Upper lobe of right lung (tissue), 1 donor: ENCODE results near the gene OAS1. TPM values are rescaled to one million over a fixed set of nuclear protein-coding genes. Genes with fewer than 3 reads are reported as not detected.

Experiments
- ATAC-seq: fragments of 200-7000 bp; cut with Tn5 transposase; one replicate; pipeline ENCODE4 v1.9.1; 2020; ENCODE audit warnings: mild to moderate bottlenecking, moderate library complexity
- DNase-seq: peaks from one replicate; pipeline ENCODE4 v3.0.0-alpha.2; 2020
- H3K27ac ChIP-seq: fragments of 200-600 bp; one replicate; pipeline ENCODE4 v1.8.0; 2022
- H3K27me3 ChIP-seq: fragments of 200-600 bp; one replicate; pipeline ENCODE4 v1.8.0; 2022; ENCODE audit warnings: mild to moderate bottlenecking
- H3K36me3 ChIP-seq: fragments of 200-600 bp; one replicate; pipeline ENCODE4 v1.8.0; 2022
- H3K4me1 ChIP-seq: fragments of 200-600 bp; one replicate; pipeline ENCODE4 v1.8.0; 2022
- H3K4me3 ChIP-seq: fragments of 200-600 bp; one replicate; pipeline ENCODE4 v1.8.0; 2022; ENCODE audit warnings: mild to moderate bottlenecking
- H3K9me3 ChIP-seq: fragments of 200-600 bp; one replicate; pipeline ENCODE4 v1.8.0; 2022
- intact Hi-C: fragments of 100-400 bp; cut with DNase I; formaldehyde crosslinking; loops from one replicate; pipeline ENCODE4 v1.11.0; 2022
- total RNA-seq: library from RNA; stranded (reverse); fragmentation: NEBNext Ultra II Directional; extraction: Animal tissue kit (Norgen Biotek cat#: 25700); gene quantifications from one replicate; pipeline ENCODE4 v1.2.1, GENCODE V29; 2021
- TF ChIP-seq, protein P1 (sequence below): fragments of 200-600 bp; IDR thresholded peaks from one replicate; pipeline ENCODE4 v1.8.0; 2022; ENCODE audit warnings: antibody characterized with exemption
- donor health status: DM: no; HTN: yes; CAD: no; lungs with severe emphysema.

The OAS1 gene
- total RNA-seq, 1 donor from 2014 or later: 60.0 TPM

DNA sequence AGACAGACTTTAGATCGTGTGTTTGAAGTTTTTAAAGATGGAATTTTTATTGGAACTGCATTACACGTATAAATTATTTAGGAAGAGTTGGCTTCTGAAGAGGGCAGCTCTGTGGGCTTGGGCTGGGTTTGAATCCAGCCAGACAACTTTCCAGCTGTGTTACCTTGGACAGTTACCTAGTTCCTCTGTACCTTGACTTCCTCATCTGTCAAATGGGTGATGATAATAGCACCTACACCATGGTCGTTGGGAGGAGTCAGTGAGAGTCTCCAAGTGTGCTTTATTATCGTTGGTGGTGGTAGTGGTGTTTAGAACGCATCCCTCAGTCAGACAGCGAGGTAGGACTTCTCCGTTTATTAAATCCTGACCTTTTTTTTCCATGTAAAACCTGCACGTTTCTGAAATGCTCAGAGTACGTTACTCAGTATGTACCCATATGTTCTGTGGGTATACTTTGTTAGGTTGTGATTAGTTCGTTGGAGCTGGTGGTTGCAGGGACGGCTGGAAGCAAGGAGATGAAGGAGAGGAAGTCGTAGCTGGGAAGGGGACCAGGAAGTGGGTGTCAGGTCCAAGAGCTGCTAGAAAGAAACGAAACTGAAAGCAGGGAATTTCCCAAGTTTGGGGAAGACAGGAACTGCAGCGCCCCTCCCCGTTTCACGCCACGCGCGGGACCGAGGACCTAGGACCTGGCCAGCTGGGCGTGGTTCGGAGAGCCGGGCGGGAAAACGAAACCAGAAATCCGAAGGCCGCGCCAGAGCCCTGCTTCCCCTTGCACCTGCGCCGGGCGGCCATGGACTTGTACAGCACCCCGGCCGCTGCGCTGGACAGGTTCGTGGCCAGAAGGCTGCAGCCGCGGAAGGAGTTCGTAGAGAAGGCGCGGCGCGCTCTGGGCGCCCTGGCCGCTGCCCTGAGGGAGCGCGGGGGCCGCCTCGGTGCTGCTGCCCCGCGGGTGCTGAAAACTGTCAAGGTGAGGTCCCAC is 31.3 kb downstream of the OAS1 start, which contains the start of gene OAS3:
Gene OAS3 (plus strand): TSS at position 734 of the 979 bp plus-strand sequence. CDS start 57 bp downstream, at position 791.
- Histone ChIP-seq H3K4me3 (peak within 1 kb of the TSS; percentile 88), H3K27ac (peak within 1 kb of the TSS; percentile 82), H3K9me3 (no peaks in the 10 kb centered on the region), H3K27me3 (no peaks in the 10 kb centered on the region), H3K36me3 (peaks cover 12% of the 10 kb centered on the region), H3K4me1 (peaks cover 13% of the 10 kb centered on the region)
- TF ChIP-seq, protein P1, sequence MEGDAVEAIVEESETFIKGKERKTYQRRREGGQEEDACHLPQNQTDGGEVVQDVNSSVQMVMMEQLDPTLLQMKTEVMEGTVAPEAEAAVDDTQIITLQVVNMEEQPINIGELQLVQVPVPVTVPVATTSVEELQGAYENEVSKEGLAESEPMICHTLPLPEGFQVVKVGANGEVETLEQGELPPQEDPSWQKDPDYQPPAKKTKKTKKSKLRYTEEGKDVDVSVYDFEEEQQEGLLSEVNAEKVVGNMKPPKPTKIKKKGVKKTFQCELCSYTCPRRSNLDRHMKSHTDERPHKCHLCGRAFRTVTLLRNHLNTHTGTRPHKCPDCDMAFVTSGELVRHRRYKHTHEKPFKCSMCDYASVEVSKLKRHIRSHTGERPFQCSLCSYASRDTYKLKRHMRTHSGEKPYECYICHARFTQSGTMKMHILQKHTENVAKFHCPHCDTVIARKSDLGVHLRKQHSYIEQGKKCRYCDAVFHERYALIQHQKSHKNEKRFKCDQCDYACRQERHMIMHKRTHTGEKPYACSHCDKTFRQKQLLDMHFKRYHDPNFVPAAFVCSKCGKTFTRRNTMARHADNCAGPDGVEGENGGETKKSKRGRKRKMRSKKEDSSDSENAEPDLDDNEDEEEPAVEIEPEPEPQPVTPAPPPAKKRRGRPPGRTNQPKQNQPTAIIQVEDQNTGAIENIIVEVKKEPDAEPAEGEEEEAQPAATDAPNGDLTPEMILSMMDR: no peak
- intact Hi-C loops: no loop called here
- DNase-seq: peak; percentile 96
- ATAC-seq: peak; percentile 95

DNA sequence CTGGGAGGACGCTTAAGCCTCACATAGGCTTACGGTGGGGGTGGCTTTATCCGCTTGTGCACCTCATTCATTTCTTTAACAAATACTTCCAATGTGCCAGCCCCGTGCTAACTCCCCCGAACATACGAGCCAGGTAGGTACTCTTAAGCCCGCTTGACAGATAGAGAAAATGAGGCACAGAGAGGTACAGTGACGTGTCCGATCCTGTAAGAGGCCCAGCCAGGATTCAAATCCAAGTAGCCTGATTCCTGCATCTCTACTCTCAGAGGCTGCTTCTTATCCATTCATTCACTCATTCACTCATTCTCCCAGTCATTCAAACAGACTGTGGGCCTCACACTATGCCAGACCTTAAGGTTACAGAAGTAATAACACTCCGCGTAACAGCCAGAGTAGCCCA is 32.0 kb downstream of the OAS1 start:
- TF ChIP-seq, protein P1: no peak
- H3K36me3 ChIP-seq: peaks cover 19% of the 10 kb centered on the region
- intact Hi-C loops: no loop called here
- peak overlapping the region; percentile 88 for H3K4me3 ChIP-seq
- H3K27me3 ChIP-seq: no peaks in the 10 kb centered on the region
- no peaks in the 10 kb centered on the region for H3K9me3 ChIP-seq
- H3K27ac ChIP-seq: peak overlapping the region; percentile 82
- peaks cover 13% of the 10 kb centered on the region for H3K4me1 ChIP-seq
- DNase-seq: no peak
- ATAC-seq: no peak

DNA sequence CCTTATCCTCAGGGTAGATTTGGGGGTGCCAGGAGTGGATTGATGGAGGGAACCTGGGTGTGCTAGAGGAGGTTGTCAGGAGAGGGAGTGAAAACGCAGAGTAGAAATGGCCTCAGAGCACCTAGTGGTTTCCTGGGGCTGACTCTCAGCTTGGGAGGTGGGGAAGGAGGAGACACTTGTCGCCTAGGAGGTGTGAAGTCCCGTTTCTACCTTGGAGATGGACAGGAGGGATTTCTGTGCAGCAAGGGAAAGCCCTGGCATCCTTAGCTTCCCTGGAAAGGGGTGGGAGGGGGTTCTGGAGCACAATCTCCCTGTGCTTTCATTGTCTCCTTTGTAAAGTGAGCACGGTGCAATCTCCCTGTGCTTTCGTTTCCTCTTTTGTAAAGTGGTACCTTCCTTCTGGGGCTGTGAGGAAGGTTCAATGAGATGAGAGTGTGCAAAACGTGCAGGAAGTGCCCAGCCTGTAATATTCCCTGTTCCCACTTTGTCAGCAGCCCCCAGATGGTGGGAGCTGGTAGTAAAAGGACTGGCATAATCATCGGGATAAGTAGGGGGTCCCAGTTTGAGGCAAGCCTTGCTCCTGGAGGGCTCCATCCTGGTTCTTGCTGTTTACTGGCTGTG is 33.1 kb downstream of the OAS1 start:
- TF ChIP-seq, protein P1: no peak
- ATAC-seq: no peak
- intact Hi-C loops: no loop called here
- Histone ChIP-seq H3K9me3 (no peaks in the 10 kb centered on the region), H3K27me3 (no peaks in the 10 kb centered on the region), H3K4me1 (peaks cover 13% of the 10 kb centered on the region), H3K36me3 (peaks cover 21% of the 10 kb centered on the region), H3K27ac (no peak overlapping the region), H3K4me3 (peak overlapping the region; percentile 88)
- DNase-seq: no peak

DNA sequence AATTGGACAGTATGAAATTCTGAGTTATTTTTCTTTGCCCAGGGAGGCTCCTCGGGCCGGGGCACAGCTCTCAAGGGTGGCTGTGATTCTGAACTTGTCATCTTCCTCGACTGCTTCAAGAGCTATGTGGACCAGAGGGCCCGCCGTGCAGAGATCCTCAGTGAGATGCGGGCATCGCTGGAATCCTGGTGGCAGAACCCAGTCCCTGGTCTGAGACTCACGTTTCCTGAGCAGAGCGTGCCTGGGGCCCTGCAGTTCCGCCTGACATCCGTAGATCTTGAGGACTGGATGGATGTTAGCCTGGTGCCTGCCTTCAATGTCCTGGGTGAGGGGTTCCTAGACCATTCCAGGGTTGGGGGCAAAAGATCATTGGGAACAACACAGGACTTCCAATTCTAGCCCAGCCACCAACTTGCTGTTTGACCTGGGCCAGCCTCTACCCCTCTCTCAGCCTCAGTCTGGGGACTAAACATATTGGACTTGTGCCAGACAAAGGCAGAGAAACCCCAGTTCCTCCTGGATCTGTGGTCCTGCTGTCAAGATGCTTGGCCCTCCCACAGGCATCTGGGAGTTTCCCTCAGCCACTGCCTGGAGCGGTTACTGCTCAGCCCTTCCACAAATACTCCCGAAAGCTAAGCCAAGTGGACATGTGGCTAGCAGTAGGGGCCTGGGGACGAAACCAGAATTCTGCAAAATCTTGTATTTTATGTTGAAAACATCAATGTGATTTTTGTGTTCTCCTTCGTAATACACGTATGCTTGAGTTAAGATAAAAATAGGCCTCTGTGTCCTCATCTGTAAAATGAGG is 35.0 kb downstream of the OAS1 start:
- Histone ChIP-seq H3K27ac (no peak overlapping the region), H3K4me3 (no peak overlapping the region), H3K9me3 (no peaks in the 10 kb centered on the region), H3K36me3 (peaks cover 31% of the 10 kb centered on the region), H3K27me3 (no peaks in the 10 kb centered on the region), H3K4me1 (peaks cover 13% of the 10 kb centered on the region)
- intact Hi-C loops: no loop called here
- ATAC-seq (no peak), DNase-seq (no peak)
- TF ChIP-seq, protein P1: no peak

DNA sequence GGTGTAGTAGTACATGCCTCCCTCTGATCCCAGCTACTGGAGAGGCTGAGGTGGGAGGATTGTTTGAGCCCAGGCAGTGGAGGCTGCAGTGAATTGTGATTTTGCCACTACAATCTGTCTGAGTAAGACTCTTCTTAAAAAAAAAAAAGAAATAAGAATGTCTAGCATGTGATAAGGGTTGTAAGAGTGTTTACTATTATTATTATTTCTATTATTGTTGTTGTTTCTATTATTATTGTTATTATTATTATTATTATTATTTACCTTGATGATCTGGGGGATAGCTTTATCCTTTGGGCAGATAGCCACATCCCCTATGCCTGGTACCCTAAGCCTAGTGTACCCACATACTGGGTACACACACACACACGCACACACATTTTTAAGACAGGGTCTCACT is 35.8 kb downstream of the OAS1 start:
- Histone ChIP-seq H3K9me3 (no peaks in the 10 kb centered on the region), H3K36me3 (peaks cover 37% of the 10 kb centered on the region), H3K27ac (no peak overlapping the region), H3K27me3 (no peaks in the 10 kb centered on the region), H3K4me1 (peaks cover 13% of the 10 kb centered on the region), H3K4me3 (no peak overlapping the region)
- ATAC-seq: no peak
- intact Hi-C loops: no loop called here
- TF ChIP-seq, protein P1: no peak
- DNase-seq: no peak
